GM21423 (cell line): Measurements from ENCODE around the gene CHSY1.
A peak's percentile ranks its signal among the peaks of the same experiment; 100 is the strongest.

Experiments used
- ATAC-seq: cut with Tn5 transposase; IDR thresholded peaks from one replicate; pipeline ENCODE4 v1.9.1; 2021; ENCODE audit warnings: mild to moderate bottlenecking, moderate library complexity; ENCODE audit not compliant: unreplicated experiment

Gene CHSY1

GRCh38 chr15:101190092-101190595, 61.7 kb downstream of the CHSY1 start:
- ATAC-seq, result no peak

GRCh38 chr15:101189409-101190091, 62.3 kb downstream of the CHSY1 start:
- ATAC-seq, result no peak

- peak; percentile 50 for ATAC-seq
These were observed 63.0 kb downstream of the CHSY1 start for GRCh38 chr15:101188637-101189408.

GRCh38 chr15:101187820-101188636, 63.8 kb downstream of the CHSY1 start:
- ATAC-seq, result peak; percentile 48

GRCh38 chr15:101185770-101186169, 66.1 kb downstream of the CHSY1 start:
- no peak for ATAC-seq

- ATAC-seq, result no peak
These were observed 66.5 kb downstream of the CHSY1 start for GRCh38 chr15:101185336-101185735.

- ATAC-seq, result no peak
These were observed 67.0 kb downstream of the CHSY1 start for GRCh38 chr15:101184830-101185229.

- no peak for ATAC-seq
These were observed 67.9 kb downstream of the CHSY1 start for GRCh38 chr15:101183931-101184305.

GRCh38 chr15:101183226-101183930, 68.5 kb downstream of the CHSY1 start:
- ATAC-seq, result no peak

- no peak for ATAC-seq
These were observed 69.6 kb downstream of the CHSY1 start for GRCh38 chr15:101182215-101182614.

GRCh38 chr15:101181349-101181748, 70.5 kb downstream of the CHSY1 start:
- ATAC-seq, result no peak

- no peak for ATAC-seq
These were observed 71.1 kb downstream of the CHSY1 start for GRCh38 chr15:101180620-101181307.

GRCh38 chr15:101179341-101180153, 72.3 kb downstream of the CHSY1 start:
- ATAC-seq, result no peak

GRCh38 chr15:101178931-101179330, 72.9 kb downstream of the CHSY1 start:
- ATAC-seq, result no peak

GRCh38 chr15:101178479-101178878, 73.4 kb downstream of the CHSY1 start:
- no peak for ATAC-seq

- ATAC-seq, result no peak
These were observed 74.0 kb downstream of the CHSY1 start for GRCh38 chr15:101177866-101178265.

- no peak for ATAC-seq
These were observed 75.2 kb downstream of the CHSY1 start for GRCh38 chr15:101176625-101177024.

- ATAC-seq, result no peak
These were observed 76.4 kb downstream of the CHSY1 start for GRCh38 chr15:101175401-101175800.

- no peak for ATAC-seq
These were observed 77.5 kb downstream of the CHSY1 start for GRCh38 chr15:101174152-101174920.
